Measurements from ENCODE around the gene LANCL3.

GRCh38 chrX:37676811-37677210 lies 105.3 kb downstream of the LANCL3 start:
- TF ChIP-seq CTCF (IDR thresholded peaks at IDR 0.05; ENCODE audit: insufficient read depth, low read length, poor library complexity, severe bottlenecking) (no peak), EZH2phosphoT487 (conservative IDR thresholded peaks at IDR 0.05; ENCODE audit: low read length) (no peak)

Data from SU-DHL-6 (cell line).